Neural progenitor cell (in vitro differentiated cells): Measurements from ENCODE around the gene PRRG2. TPM values are rescaled to one million over a fixed set of nuclear protein-coding genes. Genes with fewer than 3 reads are reported as not detected.
A peak's percentile ranks its signal among the peaks of the same experiment; 100 is the strongest.

ENCODE experiments used
- DNase-seq: peaks from one replicate; pipeline ENCODE4 v3.0.0-alpha.2; 2016; ENCODE audit warnings: low spot score
- H2AFZ ChIP-seq: fragments of 200-600 bp; sonication (generic); replicated peaks from 2 replicates; pipeline ENCODE4 v1.6.1; 2016; ENCODE audit warnings: antibody characterized with exemption
- H3F3A ChIP-seq: fragments of 200-600 bp; sonication (generic); 2 replicates; pipeline ENCODE4 v1.6.1; 2016; ENCODE audit warnings: antibody characterized with exemption, low read depth
- H3K27ac ChIP-seq: fragments of 200-600 bp; sonication (generic); 2 replicates; pipeline ENCODE4 v1.5.1; 2016; ENCODE audit warnings: mild to moderate bottlenecking
- H3K27me3 ChIP-seq: fragments of 200-600 bp; sonication (generic); 2 replicates; pipeline ENCODE4 v1.6.1; 2016; ENCODE audit warnings: mild to moderate bottlenecking, moderate library complexity
- H3K36me3 ChIP-seq: fragments of 200-600 bp; sonication (generic); 2 replicates; pipeline ENCODE4 v1.5.1; 2016
- H3K4me1 ChIP-seq: fragments of 200-600 bp; sonication (generic); 2 replicates; pipeline ENCODE4 v1.6.1; 2016; ENCODE audit warnings: mixed run types
- H3K4me2 ChIP-seq: fragments of 200-600 bp; sonication (generic); 2 replicates; pipeline ENCODE4 v1.6.1; 2016
- H3K4me3 ChIP-seq: fragments of 200-600 bp; sonication (generic); 2 replicates; pipeline ENCODE4 v1.5.1; 2016
- H3K79me2 ChIP-seq: fragments of 200-600 bp; sonication (generic); 2 replicates; pipeline ENCODE4 v1.6.1; 2016; ENCODE audit warnings: low read depth
- H3K9ac ChIP-seq: fragments of 200-600 bp; sonication (generic); 2 replicates; pipeline ENCODE4 v1.6.1; 2016
- H3K9me3 ChIP-seq: fragments of 200-600 bp; sonication (generic); 2 replicates; pipeline ENCODE4 v1.5.1; 2016; ENCODE audit warnings: low read depth
- H4K20me1 ChIP-seq: fragments of 200-600 bp; sonication (generic); 2 replicates; pipeline ENCODE4 v1.6.1; 2016; ENCODE audit warnings: low read depth
- H3K27ac Mint-ChIP-seq: 3 replicates; pipeline ENCODE4 v1.8.0; 2021; ENCODE audit warnings: mixed read lengths
- H3K27me3 Mint-ChIP-seq: 2 replicates; pipeline ENCODE4 v1.8.0; 2022; ENCODE audit warnings: low read depth, mild to moderate bottlenecking, inconsistent platforms, moderate library complexity, mixed read lengths; ENCODE audit not compliant: insufficient read depth
- H3K36me3 Mint-ChIP-seq: 3 replicates; pipeline ENCODE4 v1.8.0; 2021; ENCODE audit warnings: mixed read lengths
- H3K4me1 Mint-ChIP-seq: 3 replicates; pipeline ENCODE4 v1.8.0; 2021; ENCODE audit warnings: mixed read lengths
- H3K4me3 Mint-ChIP-seq: 3 replicates; pipeline ENCODE4 v1.8.0; 2021; ENCODE audit warnings: mild to moderate bottlenecking, moderate library complexity, mixed read lengths
- H3K9me3 Mint-ChIP-seq: 3 replicates; pipeline ENCODE4 v1.8.0; 2020; ENCODE audit warnings: mixed read lengths
- EZH2 ChIP-seq: fragments of 200-600 bp; sonication (generic); IDR thresholded peaks from 2 replicates; pipeline ENCODE4 v1.6.1; 2017; ENCODE audit warnings: antibody characterized with exemption, mild to moderate bottlenecking, moderate library complexity
- EZH2phosphoT487 ChIP-seq: fragments of 200-600 bp; sonication (generic); IDR thresholded peaks from 2 replicates; pipeline ENCODE4 v1.6.1; 2017; ENCODE audit warnings: antibody characterized with exemption
- total RNA-seq: library from RNA; depleted of rRNA; stranded (reverse); fragments of >200 nt; gene quantifications from 2 replicates; pipeline ENCODE4 v1.2.3, GENCODE V29; 2015; ENCODE audit warnings: low replicate concordance
- TF ChIP-seq, protein P1 (sequence below): fragments of 200-600 bp; sonication (generic); IDR thresholded peaks from 2 replicates; pipeline ENCODE4 v1.5.1; 2017; ENCODE audit warnings: antibody characterized with exemption, mild to moderate bottlenecking

PRRG2 gene
- total RNA-seq, 1 donor from 2014 or later: 0.09 TPM

GRCh38 chr19:49636233-49636932 is 55.3 kb downstream of the PRRG2 start:
- H3K36me3 Mint-ChIP-seq: peaks cover 3% of the 10 kb centered on the region
- Histone ChIP-seq H3K36me3 (no peaks in the 10 kb centered on the region), H3K4me2 (peak overlapping the region; percentile 17), H4K20me1 (no peaks in the 10 kb centered on the region), H3K79me2 (no peaks in the 10 kb centered on the region), H3K27me3 (peaks cover 11% of the 10 kb centered on the region), H3K9me3 (no peaks in the 10 kb centered on the region), H3F3A (peaks cover 35% of the 10 kb centered on the region), H3K4me1 (peaks cover 37% of the 10 kb centered on the region), H3K27ac (no peak overlapping the region), H2AFZ (no peak overlapping the region), H3K4me3 (no peak overlapping the region), H3K9ac (no peak overlapping the region)
- peaks cover 15% of the 10 kb centered on the region for H3K27me3 Mint-ChIP-seq
- TF ChIP-seq EZH2: no peak
- TF ChIP-seq EZH2phosphoT487: no peak
- TF ChIP-seq, protein P1, sequence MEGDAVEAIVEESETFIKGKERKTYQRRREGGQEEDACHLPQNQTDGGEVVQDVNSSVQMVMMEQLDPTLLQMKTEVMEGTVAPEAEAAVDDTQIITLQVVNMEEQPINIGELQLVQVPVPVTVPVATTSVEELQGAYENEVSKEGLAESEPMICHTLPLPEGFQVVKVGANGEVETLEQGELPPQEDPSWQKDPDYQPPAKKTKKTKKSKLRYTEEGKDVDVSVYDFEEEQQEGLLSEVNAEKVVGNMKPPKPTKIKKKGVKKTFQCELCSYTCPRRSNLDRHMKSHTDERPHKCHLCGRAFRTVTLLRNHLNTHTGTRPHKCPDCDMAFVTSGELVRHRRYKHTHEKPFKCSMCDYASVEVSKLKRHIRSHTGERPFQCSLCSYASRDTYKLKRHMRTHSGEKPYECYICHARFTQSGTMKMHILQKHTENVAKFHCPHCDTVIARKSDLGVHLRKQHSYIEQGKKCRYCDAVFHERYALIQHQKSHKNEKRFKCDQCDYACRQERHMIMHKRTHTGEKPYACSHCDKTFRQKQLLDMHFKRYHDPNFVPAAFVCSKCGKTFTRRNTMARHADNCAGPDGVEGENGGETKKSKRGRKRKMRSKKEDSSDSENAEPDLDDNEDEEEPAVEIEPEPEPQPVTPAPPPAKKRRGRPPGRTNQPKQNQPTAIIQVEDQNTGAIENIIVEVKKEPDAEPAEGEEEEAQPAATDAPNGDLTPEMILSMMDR: no peak
- H3K27ac Mint-ChIP-seq: peak overlapping the region; percentile 46
- H3K4me1 Mint-ChIP-seq: peaks cover 47% of the 10 kb centered on the region
- no peaks in the 10 kb centered on the region for H3K9me3 Mint-ChIP-seq
- peak overlapping the region; percentile 43 for H3K4me3 Mint-ChIP-seq
- peak; percentile 21 for DNase-seq

DNA sequence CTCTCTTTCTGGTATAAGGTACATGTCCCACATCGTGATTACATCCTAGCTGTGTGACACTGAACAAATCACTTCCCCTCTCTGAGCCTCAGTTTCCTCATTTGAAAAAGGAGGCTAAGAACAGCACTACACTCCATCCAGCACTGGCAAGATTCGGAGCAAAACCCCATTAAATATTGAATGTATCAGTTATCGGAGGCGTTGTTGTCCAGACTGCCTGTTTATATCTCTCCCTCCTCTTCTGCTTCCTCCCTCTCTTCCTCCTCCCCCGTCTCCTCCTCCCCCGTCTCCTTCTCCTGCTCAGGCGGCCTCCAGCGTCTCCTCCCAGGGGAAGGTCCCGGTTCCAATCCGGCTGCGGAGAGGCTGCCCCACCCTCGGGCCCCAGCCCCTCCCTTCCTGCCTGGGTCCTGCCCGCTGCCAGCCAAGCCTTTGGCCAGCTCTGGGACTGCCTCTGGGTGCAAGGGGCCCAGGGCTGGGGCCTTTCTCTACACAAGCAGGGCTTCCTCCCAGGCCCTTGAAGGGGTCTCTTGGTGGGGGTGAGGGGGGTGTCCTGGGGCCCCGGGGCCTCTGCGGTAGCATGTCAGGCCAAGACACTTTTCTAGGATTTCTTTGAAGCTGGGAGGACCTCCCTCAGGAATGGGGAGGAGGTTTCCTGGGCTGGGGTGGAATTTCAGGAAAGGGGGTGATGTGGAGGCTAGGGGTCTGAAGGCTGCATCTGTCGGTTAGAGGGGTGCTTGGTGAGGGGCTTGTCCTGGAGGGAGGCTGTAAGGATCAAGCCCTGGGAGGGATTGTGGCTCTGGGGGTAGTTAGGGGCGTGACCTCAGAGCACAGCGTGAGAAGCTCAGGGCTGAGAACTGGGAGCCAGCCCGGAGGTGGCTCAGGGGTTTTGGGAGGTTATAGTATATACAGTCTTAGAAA is 57.0 kb downstream of the PRRG2 start:
- Mint-ChIP-seq H3K4me3 (peak overlapping the region; percentile 82), H3K4me1 (peaks cover 57% of the 10 kb centered on the region), H3K27me3 (peaks cover 12% of the 10 kb centered on the region), H3K9me3 (no peaks in the 10 kb centered on the region), H3K27ac (peak overlapping the region; percentile 87), H3K36me3 (peaks cover 3% of the 10 kb centered on the region)
- Histone ChIP-seq H4K20me1 (peaks cover 3% of the 10 kb centered on the region), H3K27me3 (peaks cover 11% of the 10 kb centered on the region), H3K4me1 (peaks cover 42% of the 10 kb centered on the region), H3F3A (peaks cover 42% of the 10 kb centered on the region), H3K27ac (no peak overlapping the region), H3K4me2 (peak overlapping the region; percentile 87), H3K36me3 (no peaks in the 10 kb centered on the region), H3K4me3 (peak overlapping the region; percentile 20), H3K9me3 (no peaks in the 10 kb centered on the region), H2AFZ (no peak overlapping the region), H3K79me2 (peaks cover 10% of the 10 kb centered on the region), H3K9ac (no peak overlapping the region)
- peak; percentile 69 for DNase-seq
- TF ChIP-seq EZH2: no peak
- TF ChIP-seq, protein P1: no peak
- no peak for TF ChIP-seq EZH2phosphoT487

- Histone ChIP-seq H3F3A (peaks cover 44% of the 10 kb centered on the region), H3K9me3 (no peaks in the 10 kb centered on the region), H3K4me3 (peak overlapping the region; percentile 65), H3K4me2 (peak overlapping the region; percentile 87), H3K79me2 (peaks cover 25% of the 10 kb centered on the region), H3K27ac (no peak overlapping the region), H2AFZ (no peak overlapping the region), H3K27me3 (peaks cover 11% of the 10 kb centered on the region), H4K20me1 (peaks cover 18% of the 10 kb centered on the region), H3K36me3 (no peaks in the 10 kb centered on the region), H3K4me1 (peaks cover 53% of the 10 kb centered on the region), H3K9ac (no peak overlapping the region)
- H3K27me3 Mint-ChIP-seq: peaks cover 12% of the 10 kb centered on the region
- no peaks in the 10 kb centered on the region for H3K9me3 Mint-ChIP-seq
- H3K4me3 Mint-ChIP-seq: peak overlapping the region; percentile 99
- H3K4me1 Mint-ChIP-seq: peaks cover 71% of the 10 kb centered on the region
- H3K27ac Mint-ChIP-seq: peak overlapping the region; percentile 81
- DNase-seq: peak; percentile 31
- H3K36me3 Mint-ChIP-seq: peaks cover 8% of the 10 kb centered on the region
- TF ChIP-seq, protein P1: no peak
- TF ChIP-seq EZH2: no peak
- TF ChIP-seq EZH2phosphoT487: no peak
These were observed 58.4 kb downstream of the PRRG2 start for GRCh38 chr19:49639401-49640112.
